Measurements from ENCODE around the gene LARP4B.

- TF ChIP-seq CTCF (IDR thresholded peaks at IDR 0.05 in 2 of 3, conservative IDR thresholded peaks at IDR 0.05 in 1 of 3; ENCODE audit: borderline replicate concordance in 1 of 3, insufficient read depth in 1 of 3, low read depth in 2 of 3, low read length in 2 of 3) (no peak), POLR2AphosphoS5 (IDR thresholded peaks at IDR 0.05; ENCODE audit: low read depth, low read length) (no peak)
- TF ChIP-seq, protein P1, sequence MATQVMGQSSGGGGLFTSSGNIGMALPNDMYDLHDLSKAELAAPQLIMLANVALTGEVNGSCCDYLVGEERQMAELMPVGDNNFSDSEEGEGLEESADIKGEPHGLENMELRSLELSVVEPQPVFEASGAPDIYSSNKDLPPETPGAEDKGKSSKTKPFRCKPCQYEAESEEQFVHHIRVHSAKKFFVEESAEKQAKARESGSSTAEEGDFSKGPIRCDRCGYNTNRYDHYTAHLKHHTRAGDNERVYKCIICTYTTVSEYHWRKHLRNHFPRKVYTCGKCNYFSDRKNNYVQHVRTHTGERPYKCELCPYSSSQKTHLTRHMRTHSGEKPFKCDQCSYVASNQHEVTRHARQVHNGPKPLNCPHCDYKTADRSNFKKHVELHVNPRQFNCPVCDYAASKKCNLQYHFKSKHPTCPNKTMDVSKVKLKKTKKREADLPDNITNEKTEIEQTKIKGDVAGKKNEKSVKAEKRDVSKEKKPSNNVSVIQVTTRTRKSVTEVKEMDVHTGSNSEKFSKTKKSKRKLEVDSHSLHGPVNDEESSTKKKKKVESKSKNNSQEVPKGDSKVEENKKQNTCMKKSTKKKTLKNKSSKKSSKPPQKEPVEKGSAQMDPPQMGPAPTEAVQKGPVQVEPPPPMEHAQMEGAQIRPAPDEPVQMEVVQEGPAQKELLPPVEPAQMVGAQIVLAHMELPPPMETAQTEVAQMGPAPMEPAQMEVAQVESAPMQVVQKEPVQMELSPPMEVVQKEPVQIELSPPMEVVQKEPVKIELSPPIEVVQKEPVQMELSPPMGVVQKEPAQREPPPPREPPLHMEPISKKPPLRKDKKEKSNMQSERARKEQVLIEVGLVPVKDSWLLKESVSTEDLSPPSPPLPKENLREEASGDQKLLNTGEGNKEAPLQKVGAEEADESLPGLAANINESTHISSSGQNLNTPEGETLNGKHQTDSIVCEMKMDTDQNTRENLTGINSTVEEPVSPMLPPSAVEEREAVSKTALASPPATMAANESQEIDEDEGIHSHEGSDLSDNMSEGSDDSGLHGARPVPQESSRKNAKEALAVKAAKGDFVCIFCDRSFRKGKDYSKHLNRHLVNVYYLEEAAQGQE (IDR thresholded peaks at IDR 0.05; ENCODE audit: low read depth), result no peak
These were observed 43.2 kb upstream of the LARP4B start for GRCh38 chr10:974785-975074.

Data from HCT116 (cell line).